GM12878 (cell line): ENCODE results near the gene SFXN5. TPM values are rescaled to one million over a fixed set of nuclear protein-coding genes. Genes with fewer than 3 reads are reported as not detected.

Experiments
- ATAC-seq: fragments of 200-7000 bp; cut with Tn5 transposase; 3 replicates; pipeline ENCODE4 v1.9.1; 2020; ENCODE audit warnings: mild to moderate bottlenecking, moderate library complexity
- BruUV-seq: library from RNA; stranded (reverse); fragments of 400-500 nt; replicated peaks from 2 replicates; lab custom pipeline; 2021; lab: Mats Ljungman, UMichigan
- CTCF ChIA-PET: fragments of 300-600 bp; sonication (Branson Sonifier 250); formaldehyde crosslinking; extraction: SDS; loops from one replicate; lab custom pipeline; 2021; ENCODE audit warnings: inconsistent platforms; lab: Yijun Ruan, JAX
- POLR2A ChIA-PET: fragments of 350-600 bp; formaldehyde crosslinking; extraction: SDS; loops from one replicate; lab custom pipeline; 2021; ENCODE audit warnings: inconsistent platforms; lab: Charles Lee
- RAD21 ChIA-PET: fragments of 300-600 bp; sonication (Branson Sonifier 250); formaldehyde crosslinking; loops from one replicate; lab custom pipeline; 2023; ENCODE audit warnings: antibody characterized with exemption; ENCODE audit not compliant: unreplicated experiment; lab: Charles Lee
- SMC1A ChIA-PET: fragments of 300-600 bp; sonication (Branson Sonifier 250); formaldehyde crosslinking; loops from one replicate; lab custom pipeline; 2023; ENCODE audit not compliant: unreplicated experiment, uncharacterized antibody; lab: Charles Lee
- DNase-seq: peaks from one replicate; pipeline ENCODE4 v3.0.0-alpha.2; 2011; ENCODE audit warnings: low read depth, low spot score
- FAIRE-seq: peaks from 3 replicates; lab custom pipeline; 2011; peaks lifted over from hg19 to GRCh38; lab: Jason Lieb, UNC
- H2AFZ ChIP-seq: 2 replicates; pipeline ENCODE4 v1.6.0; 2011; ENCODE audit warnings: low read depth, low read length, control low read depth; ENCODE audit not compliant: control insufficient read depth
- H3K27ac ChIP-seq: 2 replicates; pipeline ENCODE4 v1.5.1; 2011; ENCODE audit warnings: control low read depth; ENCODE audit not compliant: control insufficient read depth, insufficient read depth
- H3K27me3 ChIP-seq, 2 experiments: replicated peaks in 1 of 2; 2 replicates each; pipeline versions ENCODE4 v1.6.0 to v1.6.1; 2011; ENCODE audit warnings: low read length in 1 of 2; ENCODE audit not compliant: control insufficient read depth in 2 of 2, insufficient read depth in 2 of 2
- H3K36me3 ChIP-seq, 2 experiments: 2 replicates each; pipeline ENCODE4 v1.5.1; 2011; ENCODE audit warnings: low read length in 1 of 2; ENCODE audit not compliant: control insufficient read depth in 2 of 2, insufficient read depth in 2 of 2
- H3K4me1 ChIP-seq: 2 replicates; pipeline ENCODE4 v1.6.1; 2011; ENCODE audit warnings: mild to moderate bottlenecking, low read length, moderate library complexity, mixed read lengths; ENCODE audit not compliant: control insufficient read depth, insufficient read depth
- H3K4me2 ChIP-seq: 2 replicates; pipeline ENCODE4 v1.6.0; 2011; ENCODE audit warnings: control low read depth; ENCODE audit not compliant: control insufficient read depth, insufficient read depth
- H3K4me3 ChIP-seq: fragments of 200-600 bp; sonication (generic); 2 replicates; pipeline ENCODE4 v1.5.1; 2016
- H3K79me2 ChIP-seq: 2 replicates; pipeline ENCODE4 v1.6.0; 2011; ENCODE audit warnings: low read length; ENCODE audit not compliant: control insufficient read depth, insufficient read depth
- H3K9ac ChIP-seq: 2 replicates; pipeline ENCODE4 v1.8.0; 2011; ENCODE audit warnings: low read length, control low read depth, mixed read lengths; ENCODE audit not compliant: control insufficient read depth, insufficient read depth
- H3K9me3 ChIP-seq: replicated peaks from 3 replicates; pipeline ENCODE4 v1.5.1; 2011; ENCODE audit warnings: mild to moderate bottlenecking, low read length; ENCODE audit not compliant: control insufficient read depth, insufficient read depth
- H4K20me1 ChIP-seq: 2 replicates; pipeline ENCODE4 v1.6.0; 2011; ENCODE audit not compliant: control insufficient read depth, insufficient read depth
- DPF2 ChIP-seq: fragments of 450-650 bp; IDR thresholded peaks from 2 replicates; pipeline ENCODE4 v1.6.1; 2017; ENCODE audit warnings: mild to moderate bottlenecking
- EP300 ChIP-seq, 2 experiments: fragments of 150-350 bp in 1 of 2; IDR thresholded peaks; 2 replicates each; pipeline ENCODE4 v1.6.1; 2011 to 2012; ENCODE audit warnings: low read depth in 2 of 2, low read length in 2 of 2, borderline replicate concordance in 1 of 2, improper control_type of control experiment in 1 of 2, inconsistent platforms in 1 of 2; ENCODE audit not compliant: control insufficient read depth in 1 of 2
- FOXK2 ChIP-seq: fragments of 450-650 bp; IDR thresholded peaks from 2 replicates; pipeline ENCODE4 v1.6.1; 2017; ENCODE audit warnings: mild to moderate bottlenecking, moderate library complexity
- KAT2A ChIP-seq: conservative IDR thresholded peaks from 2 replicates; pipeline ENCODE4 v1.6.1; 2011; ENCODE audit warnings: low read depth, low read length; ENCODE audit not compliant: control insufficient read depth
- MTA2 ChIP-seq: fragments of 450-650 bp; IDR thresholded peaks from 2 replicates; pipeline ENCODE4 v1.6.1; 2016; ENCODE audit warnings: low read depth, mild to moderate bottlenecking, moderate library complexity
- NFIC ChIP-seq: IDR thresholded peaks from 2 replicates; pipeline ENCODE4 v1.6.1; 2012; ENCODE audit warnings: low read depth, mild to moderate bottlenecking, inconsistent platforms, low read length, moderate library complexity
- PAX5 ChIP-seq: IDR thresholded peaks from 2 replicates; pipeline ENCODE4 v1.6.1; 2011; ENCODE audit warnings: low read depth, low read length, borderline replicate concordance
- POLR2AphosphoS5 ChIP-seq: IDR thresholded peaks from 2 replicates; pipeline ENCODE4 v1.6.1; 2011; ENCODE audit warnings: mild to moderate bottlenecking, low read length, inconsistent platforms
- RELA ChIP-seq: fragments of 450-650 bp; IDR thresholded peaks from 2 replicates; pipeline ENCODE4 v1.8.0; 2014; ENCODE audit warnings: borderline replicate concordance; ENCODE audit not compliant: partially characterized antibody
- SREBF1 ChIP-seq: IDR thresholded peaks from 2 replicates; pipeline ENCODE4 v1.6.1; 2012; ENCODE audit warnings: mild to moderate bottlenecking, low read length
- SREBF2 ChIP-seq: IDR thresholded peaks from 2 replicates; pipeline ENCODE4 v1.6.1; 2012; ENCODE audit warnings: mild to moderate bottlenecking, low read length
- TCF12 ChIP-seq: IDR thresholded peaks from 2 replicates; pipeline ENCODE4 v1.6.1; 2011; ENCODE audit warnings: low read depth, mild to moderate bottlenecking, low read length
- TCF3 ChIP-seq: IDR thresholded peaks from 2 replicates; pipeline ENCODE4 v1.6.1; 2012; ENCODE audit warnings: low read depth, mild to moderate bottlenecking, low read length, borderline replicate concordance; ENCODE audit not compliant: insufficient read depth
- ZNF592 ChIP-seq: fragments of 450-650 bp; IDR thresholded peaks from 2 replicates; pipeline ENCODE4 v1.6.1; 2017; ENCODE audit warnings: mild to moderate bottlenecking, moderate library complexity
- WGBS: methylation state at CpG from one replicate; pipeline ENCODE4 v1.1.6; 2016; ENCODE audit warnings: low lambda C conversion rate; ENCODE audit not compliant: insufficient replicate concordance, insufficient coverage; ENCODE audit errors: missing lambda C conversion rate; 5-methylcytosine and 5-hydroxymethylcytosine counted together
- in situ Hi-C: fragments of 300-500 bp; cut with MboI; formaldehyde crosslinking; loops from 9 replicates; pipeline ENCODE4 v1.14.3; 2018; ENCODE audit warnings: mixed read lengths
- intact Hi-C: fragments of 100-400 bp; cut with micrococcal nuclease; formaldehyde crosslinking; loops from one replicate; pipeline ENCODE4 v1.14.2; 2022; ENCODE audit not compliant: unreplicated experiment
- polyA plus RNA-seq, 11 experiments: library from polyadenylated mRNA; depleted of rRNA in 4 of 11; unstranded in 6 of 11; stranded (reverse) in 5 of 11; fragments of >200 nt; fragmentation: Nextera tagmentation in 4 of 11; fragmentation: Illumina TruSeq in 1 of 11; extraction: Ambion mirVana in 4 of 11; extraction: Trizol in 1 of 11; gene quantifications; 1 replicate in 1 of 11; 2 replicates in 10 of 11; pipeline versions ENCODE4 v1.2.1 to v1.2.3, GENCODE V29; 2011 to 2016; ENCODE audit warnings: inconsistent platforms in 2 of 11, missing spikeins in 2 of 11, low read depth in 1 of 11
- total RNA-seq, 4 experiments: library from RNA; depleted of rRNA in 3 of 4; stranded (reverse); fragments of >200 nt in 3 of 4; fragmentation: Illumina TruSeq in 1 of 4; extraction: Trizol in 1 of 4; gene quantifications; 2 replicates each; pipeline versions ENCODE4 v1.2.1 to v1.2.3, GENCODE V29; 2013 to 2021
- TF ChIP-seq, protein P1 (sequence below): IDR thresholded peaks from 2 replicates; pipeline ENCODE4 v1.6.1; 2012; ENCODE audit warnings: low read depth, low read length, improper control_type of control experiment
- TF ChIP-seq, protein P2 (sequence below): fragments of 450-650 bp; IDR thresholded peaks from 2 replicates; pipeline ENCODE4 v1.6.1; 2017; ENCODE audit warnings: mild to moderate bottlenecking, moderate library complexity

Gene SFXN5
- total and polyA plus RNA-seq, 10 of the 15 experiments (the other 5 are each of a cell fraction or from before 2014, with no cell fraction given): 3.3 to 15.9 (median 11.2) TPM

GRCh38 chr2:72961853-72962468 is 109.6 kb downstream of the SFXN5 start:
- SMC1A ChIA-PET: no interaction called here
- RAD21 ChIA-PET: interaction anchor here (0.7 to 1.2 kb wide), 2 partner anchors 68 to 102 kb away, joined by 3 read pairs; no protein-coding TSS in a partner anchor
- Histone ChIP-seq H3K27me3 (no peaks in the 10 kb centered on the region; a peak in 1 of 4 replicates), H3K4me3 (no peak overlapping the region), H3K9me3 (no peaks in the 10 kb centered on the region), H3K36me3 (no peaks in the 10 kb centered on the region), H3K27ac (no peak overlapping the region), H3K4me1 (no peaks in the 10 kb centered on the region), H3K4me2 (no peak overlapping the region), H3K79me2 (no peaks in the 10 kb centered on the region), H3K9ac (no peak overlapping the region), H2AFZ (no peak overlapping the region), H4K20me1 (no peaks in the 10 kb centered on the region; the same call in 1 of the 2 replicates)
- POLR2A ChIA-PET: no interaction called here
- 20% methylated on average over 8 of the region's 8 CpGs for WGBS
- ATAC-seq: no peak
- CTCF ChIA-PET: interaction anchor here (2.6 to 3.3 kb wide), 2 partner anchors 12 to 69 kb away, joined by 10 to 16 read pairs; no protein-coding TSS in a partner anchor
- BruUV-seq: no TSS peak
- intact Hi-C loops: no loop called here
- DNase-seq: no peak
- FAIRE-seq: no peak
- in situ Hi-C loops: no loop called here
- TF ChIP-seq SREBF1 (no peak), KAT2A (no peak), RELA (no peak), EP300 (IDR thresholded peaks at IDR 0.05; ENCODE audit: borderline replicate concordance in 1 of 2, control insufficient read depth in 1 of 2, low read depth in 2 of 2, low read length in 2 of 2) (no peak), SREBF2 (no peak), FOXK2 (no peak), NFIC (no peak), POLR2AphosphoS5 (no peak), DPF2 (no peak), ZNF592 (no peak), TCF3 (no peak), PAX5 (no peak), MTA2 (no peak), TCF12 (no peak)
- TF ChIP-seq, protein P1, sequence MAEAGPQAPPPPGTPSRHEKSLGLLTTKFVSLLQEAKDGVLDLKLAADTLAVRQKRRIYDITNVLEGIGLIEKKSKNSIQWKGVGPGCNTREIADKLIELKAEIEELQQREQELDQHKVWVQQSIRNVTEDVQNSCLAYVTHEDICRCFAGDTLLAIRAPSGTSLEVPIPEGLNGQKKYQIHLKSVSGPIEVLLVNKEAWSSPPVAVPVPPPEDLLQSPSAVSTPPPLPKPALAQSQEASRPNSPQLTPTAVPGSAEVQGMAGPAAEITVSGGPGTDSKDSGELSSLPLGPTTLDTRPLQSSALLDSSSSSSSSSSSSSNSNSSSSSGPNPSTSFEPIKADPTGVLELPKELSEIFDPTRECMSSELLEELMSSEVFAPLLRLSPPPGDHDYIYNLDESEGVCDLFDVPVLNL: no peak
- TF ChIP-seq, protein P2, sequence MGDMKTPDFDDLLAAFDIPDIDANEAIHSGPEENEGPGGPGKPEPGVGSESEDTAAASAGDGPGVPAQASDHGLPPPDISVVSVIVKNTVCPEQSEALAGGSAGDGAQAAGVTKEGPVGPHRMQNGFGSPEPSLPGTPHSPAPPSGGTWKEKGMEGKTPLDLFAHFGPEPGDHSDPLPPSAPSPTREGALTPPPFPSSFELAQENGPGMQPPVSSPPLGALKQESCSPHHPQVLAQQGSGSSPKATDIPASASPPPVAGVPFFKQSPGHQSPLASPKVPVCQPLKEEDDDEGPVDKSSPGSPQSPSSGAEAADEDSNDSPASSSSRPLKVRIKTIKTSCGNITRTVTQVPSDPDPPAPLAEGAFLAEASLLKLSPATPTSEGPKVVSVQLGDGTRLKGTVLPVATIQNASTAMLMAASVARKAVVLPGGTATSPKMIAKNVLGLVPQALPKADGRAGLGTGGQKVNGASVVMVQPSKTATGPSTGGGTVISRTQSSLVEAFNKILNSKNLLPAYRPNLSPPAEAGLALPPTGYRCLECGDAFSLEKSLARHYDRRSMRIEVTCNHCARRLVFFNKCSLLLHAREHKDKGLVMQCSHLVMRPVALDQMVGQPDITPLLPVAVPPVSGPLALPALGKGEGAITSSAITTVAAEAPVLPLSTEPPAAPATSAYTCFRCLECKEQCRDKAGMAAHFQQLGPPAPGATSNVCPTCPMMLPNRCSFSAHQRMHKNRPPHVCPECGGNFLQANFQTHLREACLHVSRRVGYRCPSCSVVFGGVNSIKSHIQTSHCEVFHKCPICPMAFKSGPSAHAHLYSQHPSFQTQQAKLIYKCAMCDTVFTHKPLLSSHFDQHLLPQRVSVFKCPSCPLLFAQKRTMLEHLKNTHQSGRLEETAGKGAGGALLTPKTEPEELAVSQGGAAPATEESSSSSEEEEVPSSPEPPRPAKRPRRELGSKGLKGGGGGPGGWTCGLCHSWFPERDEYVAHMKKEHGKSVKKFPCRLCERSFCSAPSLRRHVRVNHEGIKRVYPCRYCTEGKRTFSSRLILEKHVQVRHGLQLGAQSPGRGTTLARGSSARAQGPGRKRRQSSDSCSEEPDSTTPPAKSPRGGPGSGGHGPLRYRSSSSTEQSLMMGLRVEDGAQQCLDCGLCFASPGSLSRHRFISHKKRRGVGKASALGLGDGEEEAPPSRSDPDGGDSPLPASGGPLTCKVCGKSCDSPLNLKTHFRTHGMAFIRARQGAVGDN: no peak
